ENCODE results near the gene TNRC6C. TPM values are rescaled to one million over a fixed set of nuclear protein-coding genes. Genes with fewer than 3 reads are reported as not detected.

TNRC6C gene
- total RNA-seq, 2 donors from 2014 or later, result 8.9 to 9.0 TPM

- no peak for DNase-seq
Observed at GRCh38 chr17:78057113-78057740, 98.7 kb downstream of the TNRC6C start.

GRCh38 chr17:78058001-78058400 is 99.5 kb downstream of the TNRC6C start:
- H3K9me3 ChIP-seq, result no peaks in the 10 kb centered on the region
- no peak overlapping the region for H3K27ac ChIP-seq
- H3K36me3 ChIP-seq, result no peaks in the 10 kb centered on the region
- H3K4me1 ChIP-seq, result no peaks in the 10 kb centered on the region
- H3K27me3 ChIP-seq, result no peaks in the 10 kb centered on the region
- TF ChIP-seq, protein P1, sequence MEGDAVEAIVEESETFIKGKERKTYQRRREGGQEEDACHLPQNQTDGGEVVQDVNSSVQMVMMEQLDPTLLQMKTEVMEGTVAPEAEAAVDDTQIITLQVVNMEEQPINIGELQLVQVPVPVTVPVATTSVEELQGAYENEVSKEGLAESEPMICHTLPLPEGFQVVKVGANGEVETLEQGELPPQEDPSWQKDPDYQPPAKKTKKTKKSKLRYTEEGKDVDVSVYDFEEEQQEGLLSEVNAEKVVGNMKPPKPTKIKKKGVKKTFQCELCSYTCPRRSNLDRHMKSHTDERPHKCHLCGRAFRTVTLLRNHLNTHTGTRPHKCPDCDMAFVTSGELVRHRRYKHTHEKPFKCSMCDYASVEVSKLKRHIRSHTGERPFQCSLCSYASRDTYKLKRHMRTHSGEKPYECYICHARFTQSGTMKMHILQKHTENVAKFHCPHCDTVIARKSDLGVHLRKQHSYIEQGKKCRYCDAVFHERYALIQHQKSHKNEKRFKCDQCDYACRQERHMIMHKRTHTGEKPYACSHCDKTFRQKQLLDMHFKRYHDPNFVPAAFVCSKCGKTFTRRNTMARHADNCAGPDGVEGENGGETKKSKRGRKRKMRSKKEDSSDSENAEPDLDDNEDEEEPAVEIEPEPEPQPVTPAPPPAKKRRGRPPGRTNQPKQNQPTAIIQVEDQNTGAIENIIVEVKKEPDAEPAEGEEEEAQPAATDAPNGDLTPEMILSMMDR (IDR thresholded peaks at IDR 0.05), result no peak
- no peak overlapping the region for H3K9ac ChIP-seq (ENCODE audit: low read depth in 2 of 2, low read length in 2 of 2)
- DNase-seq, result no peak
- no peak overlapping the region for H3K4me3 ChIP-seq
- intact Hi-C loops (cut with DNase I), result no loop called here

More at GRCh38 chr17:78057113-78057740, 98.7 kb downstream of the TNRC6C start:
- H3K4me3 ChIP-seq, result no peak overlapping the region
- no peaks in the 10 kb centered on the region for H3K9me3 ChIP-seq
- no peaks in the 10 kb centered on the region for H3K36me3 ChIP-seq
- TF ChIP-seq, protein P1 (IDR thresholded peaks at IDR 0.05), result no peak
- no peaks in the 10 kb centered on the region for H3K27me3 ChIP-seq
- H3K27ac ChIP-seq, result no peak overlapping the region
- H3K9ac ChIP-seq (ENCODE audit: low read depth in 2 of 2, low read length in 2 of 2), result no peak overlapping the region
- intact Hi-C loops (cut with DNase I), result no loop called here
- H3K4me1 ChIP-seq, result no peaks in the 10 kb centered on the region

DNA sequence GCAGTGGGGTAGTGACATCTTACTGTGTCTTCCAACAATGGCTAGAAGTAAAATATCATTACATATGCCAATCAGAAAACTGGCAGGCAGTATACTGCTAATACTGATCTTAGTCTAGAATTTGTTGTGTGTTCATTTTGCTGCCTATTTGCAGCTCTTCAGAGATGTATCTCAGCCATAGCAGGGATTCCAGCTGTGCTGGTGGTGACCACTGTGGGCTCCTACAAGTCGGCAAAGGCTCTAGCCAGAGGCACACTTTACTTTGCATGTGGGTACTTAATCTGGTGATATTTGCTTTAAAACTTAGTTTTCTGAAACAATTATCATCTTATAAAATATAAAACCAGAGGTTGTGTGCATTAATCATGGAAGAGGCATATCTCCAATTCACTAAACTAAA is 100.1 kb downstream of the TNRC6C start:
- H3K9ac ChIP-seq (ENCODE audit: low read depth in 2 of 2, low read length in 2 of 2), result no peak overlapping the region
- no peak overlapping the region for H3K4me3 ChIP-seq
- intact Hi-C loops (cut with DNase I), result no loop called here
- TF ChIP-seq, protein P1 (IDR thresholded peaks at IDR 0.05), result no peak
- DNase-seq, result no peak
- no peaks in the 10 kb centered on the region for H3K36me3 ChIP-seq
- no peaks in the 10 kb centered on the region for H3K9me3 ChIP-seq
- no peak overlapping the region for H3K27ac ChIP-seq
- H3K27me3 ChIP-seq, result no peaks in the 10 kb centered on the region
- H3K4me1 ChIP-seq, result no peaks in the 10 kb centered on the region

DNA sequence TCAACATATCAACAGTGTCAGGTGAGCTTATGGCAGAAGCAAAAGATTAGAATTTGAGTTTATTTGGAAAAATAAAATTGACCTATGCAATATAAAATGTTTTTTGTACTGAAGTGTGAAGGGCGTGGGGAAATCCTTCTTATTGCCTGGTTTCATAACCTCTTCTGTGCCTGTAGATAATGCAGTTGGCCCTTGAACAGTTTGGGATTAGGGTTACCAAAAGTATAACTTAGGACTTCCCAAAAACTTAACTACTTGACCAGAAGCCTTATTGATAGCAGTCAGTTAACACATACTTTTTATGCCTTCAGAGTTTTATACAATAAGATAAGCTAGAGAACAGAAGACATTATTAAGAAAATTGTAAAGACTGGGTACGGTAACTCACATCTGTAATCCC is 104.1 kb downstream of the TNRC6C start:
- Histone ChIP-seq H3K27me3 (no peaks in the 10 kb centered on the region), H3K27ac (no peak overlapping the region), H3K9ac (ENCODE audit: low read depth in 2 of 2, low read length in 2 of 2) (no peak overlapping the region), H3K4me1 (no peaks in the 10 kb centered on the region), H3K9me3 (no peaks in the 10 kb centered on the region), H3K36me3 (no peaks in the 10 kb centered on the region), H3K4me3 (no peak overlapping the region)
- intact Hi-C loops (cut with DNase I), result no loop called here
- TF ChIP-seq, protein P1 (IDR thresholded peaks at IDR 0.05), result no peak
- no peak for DNase-seq

DNA sequence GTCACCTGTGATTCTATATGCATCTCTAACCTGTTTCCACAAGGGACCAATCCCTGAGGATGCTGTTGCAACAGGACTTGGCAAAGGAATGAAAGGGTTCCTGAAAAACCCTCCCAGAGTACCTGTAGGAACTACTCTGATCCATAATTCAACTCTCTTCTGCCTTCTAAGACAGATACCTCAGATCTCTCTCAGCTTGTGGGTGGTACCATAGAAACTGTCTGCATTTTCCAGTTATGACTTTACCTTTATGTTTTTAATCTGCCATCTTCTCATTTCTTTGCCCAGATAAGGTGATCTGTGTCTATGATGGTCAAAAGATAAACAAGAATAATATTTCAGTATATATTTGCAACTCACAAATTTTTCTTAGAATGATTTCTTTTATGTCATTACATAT is 105.0 kb downstream of the TNRC6C start:
- H3K36me3 ChIP-seq, result no peaks in the 10 kb centered on the region
- no peak overlapping the region for H3K27ac ChIP-seq
- intact Hi-C loops (cut with DNase I), result no loop called here
- H3K4me3 ChIP-seq, result no peak overlapping the region
- DNase-seq, result no peak
- no peaks in the 10 kb centered on the region for H3K4me1 ChIP-seq
- no peaks in the 10 kb centered on the region for H3K9me3 ChIP-seq
- H3K9ac ChIP-seq (ENCODE audit: low read depth in 2 of 2, low read length in 2 of 2), result no peak overlapping the region
- TF ChIP-seq, protein P1 (IDR thresholded peaks at IDR 0.05), result no peak
- no peaks in the 10 kb centered on the region for H3K27me3 ChIP-seq
